GM19023 (cell line): ENCODE results near the gene BOLA1.

Source experiments
- ATAC-seq: cut with Tn5 transposase; IDR thresholded peaks from one replicate; pipeline ENCODE4 v1.9.1; 2021; ENCODE audit warnings: mild to moderate bottlenecking, moderate library complexity; ENCODE audit not compliant: unreplicated experiment

The BOLA1 gene

DNA sequence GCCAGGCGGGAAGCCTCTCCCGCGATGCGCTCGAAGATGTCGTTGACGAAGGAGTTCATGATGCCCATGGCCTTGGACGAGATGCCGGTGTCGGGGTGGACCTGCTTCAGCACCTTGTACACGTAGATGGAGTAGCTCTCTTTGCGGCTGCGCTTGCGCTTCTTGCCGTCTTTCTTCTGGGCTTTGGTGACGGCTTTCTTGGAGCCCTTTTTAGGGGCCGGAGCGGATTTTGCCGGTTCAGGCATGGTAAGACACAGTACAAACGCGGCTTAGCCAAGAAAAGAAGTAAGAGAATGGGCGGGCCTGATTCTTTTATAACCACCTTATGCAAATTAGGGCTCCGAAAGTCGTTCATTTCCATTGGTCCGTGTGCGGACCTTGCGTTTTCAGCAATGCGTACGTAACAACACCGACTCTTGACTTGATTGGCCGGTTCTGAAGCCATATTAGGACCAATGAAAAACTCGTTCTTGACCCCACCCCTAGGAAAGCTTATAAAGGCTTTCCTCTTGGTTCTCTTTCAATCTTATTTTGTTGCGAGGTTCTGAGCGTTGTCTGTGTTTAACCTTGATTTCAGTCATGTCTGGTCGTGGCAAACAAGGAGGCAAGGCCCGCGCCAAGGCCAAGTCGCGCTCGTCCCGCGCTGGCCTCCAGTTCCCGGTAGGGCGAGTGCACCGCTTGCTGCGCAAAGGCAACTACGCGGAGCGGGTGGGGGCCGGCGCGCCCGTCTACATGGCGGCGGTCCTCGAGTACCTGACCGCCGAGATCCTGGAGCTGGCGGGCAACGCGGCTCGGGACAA lies 12.8 kb upstream of the BOLA1 start:
- ATAC-seq: peak; percentile 64

- peak; percentile 1 for ATAC-seq
Observed at GRCh38 chr1:149887196-149887455, 12.2 kb upstream of the BOLA1 start.

DNA sequence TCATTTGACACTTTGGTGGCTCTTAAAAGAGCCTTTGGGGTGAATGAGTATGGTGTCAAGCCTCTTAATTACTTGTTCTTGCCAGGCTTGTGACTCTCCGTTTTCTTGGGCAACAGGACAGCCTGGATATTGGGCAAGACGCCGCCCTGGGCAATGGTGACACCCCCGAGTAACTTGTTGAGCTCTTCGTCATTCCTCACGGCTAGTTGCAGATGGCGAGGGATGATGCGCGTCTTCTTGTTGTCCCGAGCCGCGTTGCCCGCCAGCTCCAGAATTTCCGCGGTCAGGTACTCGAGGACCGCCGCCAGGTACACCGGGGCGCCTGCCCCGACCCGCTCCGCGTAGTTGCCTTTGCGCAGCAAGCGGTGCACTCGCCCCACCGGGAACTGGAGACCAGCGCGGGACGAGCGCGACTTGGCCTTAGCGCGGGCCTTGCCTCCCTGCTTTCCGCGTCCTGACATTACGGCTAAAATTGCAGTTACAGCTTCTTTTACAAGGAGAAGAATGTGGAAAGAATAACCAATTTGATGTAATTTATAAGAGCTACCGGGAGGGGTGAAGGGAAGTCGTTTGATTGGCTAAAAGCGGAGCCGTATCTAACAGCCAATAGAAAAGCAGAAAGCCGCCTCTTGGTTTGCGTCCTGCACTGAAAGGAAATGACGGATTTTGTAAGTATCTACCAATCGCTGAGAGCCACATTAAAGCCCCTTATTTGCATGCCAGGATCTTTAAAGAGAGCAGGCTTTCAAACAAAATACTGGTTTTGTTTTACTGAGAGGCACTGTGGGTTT lies 11.7 kb upstream of the BOLA1 start:
- ATAC-seq: peak; percentile 43

- ATAC-seq: peak; percentile 22
Observed at GRCh38 chr1:149888247-149888998, 10.9 kb upstream of the BOLA1 start.

DNA sequence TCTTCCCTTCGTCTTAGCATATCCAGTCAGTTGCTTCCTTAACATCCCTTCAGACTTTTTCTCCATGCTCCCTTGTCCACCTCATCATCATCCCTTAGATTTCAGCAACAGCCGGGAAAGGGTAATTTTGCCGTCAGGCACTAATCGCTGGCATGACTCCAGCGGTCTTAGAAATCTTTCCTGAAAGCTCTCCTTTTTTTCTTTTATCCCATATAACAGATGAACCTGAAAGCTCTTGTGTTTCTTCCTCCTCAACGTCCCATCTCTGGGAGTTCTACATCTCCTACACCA lies 10.4 kb upstream of the BOLA1 start:
- no peak for ATAC-seq

DNA sequence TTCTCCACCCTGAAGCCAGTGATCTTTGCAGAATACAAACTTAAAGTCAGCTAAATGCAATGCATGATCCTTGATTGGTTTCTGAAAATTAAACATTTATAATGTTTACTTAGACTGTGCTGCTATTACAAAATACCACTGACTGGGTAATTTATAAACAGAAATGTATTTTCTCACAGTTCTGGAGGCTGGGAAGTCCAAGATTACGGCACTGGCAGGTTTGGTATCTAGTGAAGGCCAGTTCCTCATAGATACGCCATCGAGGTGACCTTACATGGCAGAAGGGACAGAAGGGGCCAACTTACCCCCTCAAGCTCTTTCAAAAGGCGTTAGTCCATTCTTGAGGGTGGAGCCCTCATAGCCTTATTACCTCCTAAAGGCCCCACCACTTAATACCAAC lies 2.8 kb upstream of the BOLA1 start:
- ATAC-seq: no peak

- no peak for ATAC-seq
Observed at GRCh38 chr1:149903836-149904491, 4.6 kb downstream of the BOLA1 start.

DNA sequence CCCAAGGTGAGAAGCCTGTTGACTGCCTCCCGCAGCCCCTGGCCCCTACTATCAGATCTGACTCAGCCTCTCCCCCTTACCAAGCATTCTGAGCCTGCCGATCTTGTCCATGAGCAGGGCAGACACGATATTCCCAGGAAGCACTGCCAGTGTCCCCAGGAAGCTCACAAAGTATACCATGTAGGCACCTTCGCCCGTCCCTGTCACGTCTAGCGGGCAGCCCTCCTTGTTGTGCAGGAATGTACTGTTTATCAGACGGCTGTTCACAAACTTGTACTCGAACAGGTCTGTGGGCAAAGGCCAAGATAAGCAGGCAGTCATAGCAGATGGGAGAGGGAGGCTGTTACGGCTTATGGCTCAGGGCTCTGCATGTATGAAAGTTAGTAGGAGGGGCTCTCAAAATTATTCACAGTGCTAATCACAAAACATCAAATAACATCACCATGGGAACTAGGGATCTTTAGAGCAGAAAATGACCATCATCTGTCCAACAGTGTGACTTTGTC lies 7.3 kb downstream of the BOLA1 start:
- no peak for ATAC-seq

- no peak for ATAC-seq
Observed at GRCh38 chr1:149914545-149914944, 15.2 kb downstream of the BOLA1 start.

- ATAC-seq: no peak
Observed at GRCh38 chr1:149915429-149916192, 16.2 kb downstream of the BOLA1 start.

- ATAC-seq: no peak
Observed at GRCh38 chr1:149916193-149916897, 17.0 kb downstream of the BOLA1 start.

GRCh38 chr1:149916898-149917252 lies 17.5 kb downstream of the BOLA1 start:
- ATAC-seq: no peak

GRCh38 chr1:149917571-149918144 lies 18.3 kb downstream of the BOLA1 start, which contains the start of gene SV2A:
TSS of gene SV2A (minus strand) at chr1:149917844. CDS start at chr1:149913840, 4,004 bp downstream.
- ATAC-seq: no peak

- ATAC-seq: no peak
Observed at GRCh38 chr1:149923626-149924025, 24.3 kb downstream of the BOLA1 start.

DNA sequence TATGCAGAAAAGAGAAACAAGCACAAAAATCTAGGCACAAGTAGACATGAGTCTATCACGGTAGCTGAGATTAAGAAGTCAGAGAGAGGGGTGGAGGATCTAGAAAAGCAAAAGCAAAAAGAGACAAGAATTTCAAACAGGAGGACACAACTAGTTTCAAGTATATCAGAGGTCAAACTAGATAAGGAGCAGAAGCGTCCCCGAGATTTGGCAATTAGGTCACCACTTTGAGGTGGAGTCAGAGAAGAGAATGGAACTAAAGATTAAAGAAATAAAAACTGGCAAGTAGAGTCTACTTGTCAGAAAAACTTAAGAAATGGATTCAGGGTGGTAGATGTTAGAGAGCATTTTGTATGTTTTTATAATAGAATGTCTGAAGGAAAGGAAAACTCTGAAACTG lies 26.0 kb downstream of the BOLA1 start:
- ATAC-seq: no peak

DNA sequence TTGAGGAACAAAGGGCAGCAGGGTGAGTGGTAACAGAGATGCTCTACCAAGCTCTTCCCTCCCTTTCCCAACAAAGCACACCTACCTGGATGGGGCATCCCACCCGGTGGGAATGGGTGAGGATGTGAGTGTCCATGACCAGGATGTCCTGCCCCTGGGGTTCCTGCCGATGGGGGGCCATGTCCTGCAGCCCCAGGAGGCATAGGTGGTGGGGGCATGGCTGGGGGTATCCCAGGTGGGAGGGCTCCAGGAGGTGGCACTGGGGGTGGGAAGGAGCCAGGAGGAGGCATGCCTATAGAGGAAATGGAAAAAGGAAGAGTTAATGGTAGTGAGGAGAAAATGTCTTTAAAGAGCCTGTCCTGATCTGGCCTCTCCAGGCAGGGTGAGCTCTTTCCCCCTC lies 26.4 kb downstream of the BOLA1 start:
- no peak for ATAC-seq

GRCh38 chr1:149926296-149926695 lies 26.9 kb downstream of the BOLA1 start:
- no peak for ATAC-seq

GRCh38 chr1:149927056-149927562 lies 27.7 kb downstream of the BOLA1 start:
- no peak for ATAC-seq
